GM19467 (cell line): ENCODE data around the gene ARRDC2.

ENCODE experiments used
- ATAC-seq: cut with Tn5 transposase; IDR thresholded peaks from one replicate; pipeline ENCODE4 v1.9.1; 2021; ENCODE audit warnings: mild to moderate bottlenecking, moderate library complexity; ENCODE audit not compliant: unreplicated experiment

ARRDC2 gene

GRCh38 chr19:18057557-18057956, 49.6 kb downstream of the ARRDC2 start:
- ATAC-seq, result no peak

- ATAC-seq, result no peak
Measured at GRCh38 chr19:18058208-18059009, 50.4 kb downstream of the ARRDC2 start.

- no peak for ATAC-seq
Measured at GRCh38 chr19:18059297-18059696, 51.3 kb downstream of the ARRDC2 start.

- ATAC-seq, result no peak
Measured at GRCh38 chr19:18059902-18060301, 51.9 kb downstream of the ARRDC2 start.

GRCh38 chr19:18060472-18060871, 52.5 kb downstream of the ARRDC2 start:
- ATAC-seq, result no peak

- ATAC-seq, result no peak
Measured at GRCh38 chr19:18062028-18062427, 54.1 kb downstream of the ARRDC2 start.

- ATAC-seq, result no peak
Measured at GRCh38 chr19:18063463-18063862, 55.5 kb downstream of the ARRDC2 start.
